Stimulated activated CD8-positive, alpha-beta memory T cell treated with anti-CD3 and anti-CD28 coated beads, Interleukin-7, amount 100 ng/mL, for 4 hours (primary cell): Measurements from ENCODE around the gene PPFIBP1.

Experiments used
- DNase-seq, 2 donors: peaks; one replicate each; pipeline ENCODE4 v3.0.0-alpha.2; 2020; ENCODE audit warnings: low read depth in 2 of 2

Gene PPFIBP1

DNA sequence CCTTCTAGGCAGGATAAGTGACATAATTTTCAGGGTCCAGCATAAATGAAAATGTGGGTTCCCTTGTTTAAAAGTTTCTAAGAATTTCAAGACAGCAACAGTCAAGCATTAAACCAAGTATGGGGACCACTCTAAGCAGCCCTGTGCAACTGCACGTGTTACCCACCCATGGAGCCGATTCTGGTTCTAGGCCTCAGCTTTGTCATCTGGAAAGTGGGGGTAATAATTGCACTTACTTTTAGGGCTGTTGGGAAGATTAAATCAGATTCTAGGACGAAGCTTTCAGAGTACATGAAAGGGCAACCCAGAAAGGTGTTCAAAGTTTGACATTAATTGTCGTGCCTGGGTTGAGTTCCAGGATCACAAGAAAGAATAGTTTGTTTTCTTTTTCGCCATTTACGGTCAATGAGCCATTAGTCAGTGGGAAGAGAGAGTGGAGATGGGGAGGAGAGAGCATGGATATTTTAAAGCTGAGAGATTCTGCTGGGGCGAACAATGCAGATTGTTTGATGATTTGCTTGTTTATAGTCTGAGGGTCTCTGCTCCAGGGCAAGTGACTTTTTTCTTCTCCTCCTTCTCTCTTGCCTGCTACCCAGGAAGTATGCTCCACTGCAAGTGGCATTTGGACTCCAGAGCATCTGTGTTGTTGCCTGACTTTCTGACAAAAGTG, 10.7 kb upstream of the PPFIBP1 start:
- DNase-seq, result no peak

DNA sequence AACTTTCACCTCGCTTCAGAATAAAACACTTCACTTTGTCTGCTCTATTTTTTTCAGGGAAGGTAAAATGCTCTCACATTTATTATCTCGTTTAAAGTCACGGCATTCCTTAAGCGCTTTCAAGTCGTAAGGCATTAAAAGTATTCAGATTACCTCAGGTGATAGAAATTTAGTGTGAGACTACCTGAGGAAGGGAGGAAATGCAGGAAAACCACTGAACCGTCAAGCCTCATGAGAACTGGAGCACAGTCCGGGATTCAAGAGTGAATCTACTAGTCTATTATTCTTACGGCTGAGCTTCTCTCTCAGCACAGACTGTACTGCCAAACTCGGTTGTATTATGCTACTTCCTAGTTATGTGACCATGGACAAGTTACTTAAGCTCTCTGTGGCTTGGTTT, 8.3 kb upstream of the PPFIBP1 start:
- DNase-seq, result no peak

DNA sequence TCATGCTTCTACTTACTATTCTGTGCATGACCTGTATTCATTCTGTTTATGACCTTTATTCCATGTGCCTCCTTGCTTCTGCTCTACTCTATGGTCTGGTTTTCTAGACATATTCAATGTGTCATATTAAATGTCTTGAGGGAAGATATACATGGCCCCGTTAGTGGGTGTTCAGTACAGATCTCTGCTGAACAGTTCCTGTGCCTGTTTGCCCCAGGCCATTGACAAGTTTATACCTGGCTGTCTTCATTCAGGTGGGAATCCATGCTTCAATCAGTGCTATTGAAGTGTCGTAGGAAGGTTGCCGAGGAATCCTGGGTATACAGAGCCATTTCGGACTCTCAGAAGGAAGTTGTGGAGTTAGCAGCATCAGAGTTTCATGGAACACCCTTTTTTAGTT, 7.4 kb upstream of the PPFIBP1 start:
- no peak for DNase-seq

DNA sequence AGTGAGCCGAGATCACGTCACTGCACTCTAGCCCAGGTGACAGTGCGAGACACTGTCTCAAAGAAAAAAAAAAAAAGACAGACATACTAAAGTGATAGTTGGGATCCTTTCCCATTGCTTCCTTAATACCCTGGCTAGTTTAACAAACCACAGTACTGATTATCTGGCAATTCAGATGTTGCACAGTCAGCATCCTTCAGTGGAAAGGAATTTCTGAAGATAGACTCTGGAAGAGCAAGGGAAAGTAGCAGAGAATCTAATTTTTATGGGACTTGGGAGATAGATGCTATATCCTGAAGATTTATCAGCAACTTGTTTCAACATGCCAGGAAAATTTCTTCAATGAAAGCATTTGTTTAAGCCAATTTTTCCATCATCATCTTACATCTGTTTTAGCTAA, 6.5 kb upstream of the PPFIBP1 start:
- DNase-seq, result no peak

DNA sequence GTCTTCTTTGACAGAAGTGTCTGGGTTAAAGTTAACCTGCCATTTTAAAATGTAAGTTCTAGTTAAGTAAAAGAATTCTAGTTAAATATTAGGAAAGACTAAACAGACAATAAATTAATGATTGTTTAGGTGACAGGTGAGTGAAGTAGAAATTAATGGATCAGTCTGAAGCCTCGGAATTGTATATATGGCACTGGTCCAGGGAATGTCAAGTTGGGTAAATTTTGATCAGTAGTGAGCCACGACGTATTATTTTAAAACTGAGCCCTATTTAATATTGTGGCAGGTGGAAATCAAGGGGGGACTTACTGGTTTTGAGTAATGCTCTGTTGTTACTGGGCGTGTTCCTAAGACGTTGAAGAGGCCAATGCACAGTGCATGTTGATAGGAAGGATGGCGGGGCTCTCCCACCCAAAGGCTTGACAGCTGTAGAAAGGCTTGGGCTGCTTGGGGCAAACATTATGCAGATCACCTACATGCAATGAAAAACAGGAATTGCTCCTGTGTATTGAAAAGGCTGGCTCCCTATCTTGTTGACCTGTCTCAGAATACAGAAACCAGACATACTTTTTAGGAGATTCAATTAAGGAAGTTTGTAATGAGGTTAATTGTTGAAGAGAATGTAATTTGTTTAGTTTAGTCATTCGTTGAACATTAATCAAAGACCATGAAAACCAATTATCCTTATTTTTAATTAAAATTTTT, 5.9 kb upstream of the PPFIBP1 start:
- no peak for DNase-seq

DNA sequence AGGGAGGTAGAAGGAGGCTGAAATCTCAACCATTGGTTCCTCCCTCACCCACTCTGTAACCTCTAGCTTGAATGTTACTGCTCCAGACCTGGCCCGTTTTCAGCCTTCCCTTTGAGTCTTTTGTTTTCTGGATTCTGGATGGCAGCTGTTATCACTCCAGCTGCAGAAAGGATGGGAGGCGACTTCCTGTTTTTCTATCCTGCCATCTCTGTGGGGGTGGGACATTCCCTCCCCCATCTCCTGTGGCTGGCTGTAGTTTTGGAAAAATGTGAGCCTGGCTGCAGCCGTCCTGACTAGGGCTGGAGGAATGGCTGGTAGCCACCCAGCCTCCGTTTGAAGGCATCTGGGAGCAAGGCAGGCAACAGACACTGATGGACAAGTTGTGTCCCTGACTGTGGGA, 2.9 kb upstream of the PPFIBP1 start:
- no peak for DNase-seq

DNA sequence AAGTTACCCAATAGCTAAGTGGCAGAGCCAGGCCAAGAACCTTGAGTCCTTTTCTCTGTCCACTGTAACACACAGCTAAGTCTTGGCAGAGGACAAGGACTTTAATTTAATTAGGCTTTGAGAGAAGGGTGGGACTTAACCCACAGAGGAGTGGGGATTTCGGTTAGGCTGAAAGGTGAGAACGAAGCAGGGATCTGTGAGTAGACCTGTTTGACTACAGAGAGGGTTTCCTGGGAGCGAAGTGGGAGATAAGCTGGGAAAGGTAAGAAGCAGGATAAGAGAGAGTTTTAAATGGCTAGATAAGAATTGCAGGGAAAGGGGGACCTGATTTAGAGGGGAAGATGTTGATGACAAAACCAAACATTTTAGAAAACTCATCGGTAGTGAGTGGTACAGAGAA, 2.0 kb upstream of the PPFIBP1 start:
- DNase-seq, result no peak

DNA sequence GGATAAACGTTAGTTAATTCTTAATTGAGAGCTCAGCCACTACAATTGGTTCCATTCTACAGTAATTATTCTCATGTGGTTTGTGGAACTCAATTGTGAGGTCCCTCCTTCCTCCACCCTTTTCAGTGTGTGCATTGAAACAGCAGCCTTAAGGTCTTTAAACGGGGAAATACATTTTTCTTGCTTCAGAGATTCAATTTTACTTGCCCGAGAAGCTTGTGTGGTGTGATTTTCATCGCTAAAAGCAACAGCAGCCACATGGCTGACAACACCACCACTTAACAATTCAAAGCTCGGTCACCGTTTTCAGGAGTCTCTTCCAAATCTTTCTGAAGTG, 733 bp upstream of the PPFIBP1 start:
- DNase-seq, result no peak

DNA sequence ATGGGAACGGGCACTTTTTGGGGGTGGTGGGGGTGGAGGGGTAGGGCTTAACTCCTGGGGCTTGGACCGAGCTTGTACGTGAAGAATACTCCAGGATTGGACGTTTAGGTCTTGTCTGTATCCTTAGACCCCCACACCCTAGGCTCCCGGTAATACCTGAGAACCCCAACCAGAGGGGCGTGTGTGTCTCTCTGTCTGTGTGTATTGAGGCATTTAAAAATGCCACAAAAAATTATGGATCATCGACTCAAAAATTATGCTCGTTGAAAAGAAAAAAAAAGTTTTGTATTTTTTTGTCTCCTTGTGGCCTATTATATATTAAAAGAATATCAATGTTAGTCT, 459 bp downstream of the PPFIBP1 start:
- DNase-seq, result no peak

DNA sequence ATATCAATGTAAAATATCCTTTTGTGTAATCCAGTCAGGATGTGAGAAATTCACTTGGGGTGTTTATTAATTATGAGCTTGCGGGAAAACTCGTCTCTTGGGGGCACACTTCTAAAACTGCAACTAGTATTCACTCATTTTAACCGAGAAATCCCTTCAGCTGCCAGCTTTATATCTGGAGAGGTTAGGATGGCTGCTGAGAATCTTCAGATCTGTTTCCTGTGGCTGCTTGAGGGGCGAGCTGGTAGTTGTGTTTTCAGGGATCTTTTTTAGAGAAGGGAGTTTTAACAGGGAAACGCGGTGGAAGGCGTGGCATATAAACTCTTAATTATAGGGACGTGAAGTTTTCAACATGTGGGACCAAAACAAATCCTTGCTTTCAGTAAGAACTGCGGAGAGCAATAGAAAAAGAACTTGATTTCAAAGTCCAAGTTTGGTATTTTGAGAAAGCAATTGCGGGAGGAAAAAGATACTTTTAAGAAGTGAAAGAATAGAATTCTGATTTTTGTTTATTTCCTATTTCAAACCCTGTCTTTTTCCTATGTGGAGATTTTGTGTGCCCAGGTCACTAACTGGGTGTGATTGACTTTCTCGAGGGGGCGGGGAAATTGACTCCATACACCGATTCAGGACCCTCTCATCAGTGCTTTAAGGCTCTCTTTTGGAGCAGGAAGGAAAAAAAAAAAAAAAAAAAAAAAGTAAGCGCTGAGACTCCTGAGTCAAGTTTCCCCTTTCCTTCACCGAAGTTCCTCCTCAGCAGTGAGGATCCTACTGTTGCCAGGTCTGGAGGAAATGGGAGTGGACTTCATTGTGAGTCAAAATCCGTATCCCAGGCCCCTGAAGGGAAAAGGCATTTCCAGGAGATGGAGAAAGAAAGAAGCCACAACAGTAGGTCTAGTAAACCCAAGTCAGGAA, 1.1 kb downstream of the PPFIBP1 start:
- no peak for DNase-seq

DNA sequence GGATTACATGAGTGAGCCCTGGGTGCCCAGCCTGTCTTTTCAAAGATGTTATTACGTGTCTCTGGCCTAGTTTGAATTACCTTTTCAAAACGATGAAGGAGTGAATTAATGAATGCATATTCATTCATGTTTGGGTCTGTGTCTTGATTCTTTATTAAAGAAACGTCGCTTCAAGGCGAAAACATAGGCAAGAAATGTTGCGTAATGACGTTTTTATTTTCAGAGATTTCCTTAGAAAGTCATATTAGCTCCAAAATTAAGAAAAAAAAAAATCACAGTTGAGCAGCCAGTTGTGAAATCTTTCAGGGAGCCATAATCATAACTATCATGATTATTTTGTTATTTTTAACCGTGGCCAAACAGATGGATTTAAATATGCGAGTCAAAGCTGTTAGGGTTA, 3.5 kb downstream of the PPFIBP1 start:
- DNase-seq, result no peak

DNA sequence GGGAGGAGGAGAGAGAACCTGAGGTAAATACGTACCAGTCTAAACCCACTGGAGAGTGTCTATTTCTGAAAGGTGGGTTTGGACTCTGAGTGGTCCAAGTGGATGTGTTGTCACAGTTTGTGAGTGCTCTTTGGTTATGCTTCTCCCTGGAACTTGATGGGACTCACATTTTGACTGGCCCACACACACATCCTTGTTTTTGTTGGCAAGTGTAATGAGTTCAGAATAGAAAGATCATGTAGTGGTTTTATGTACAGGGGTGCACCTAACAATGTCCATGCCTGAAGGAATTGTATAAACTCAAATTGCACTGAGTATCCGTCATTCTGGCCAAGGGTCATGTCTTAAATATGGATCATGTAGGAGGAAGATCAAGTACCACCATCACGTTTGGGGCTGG, 4.8 kb downstream of the PPFIBP1 start:
- no peak for DNase-seq

DNA sequence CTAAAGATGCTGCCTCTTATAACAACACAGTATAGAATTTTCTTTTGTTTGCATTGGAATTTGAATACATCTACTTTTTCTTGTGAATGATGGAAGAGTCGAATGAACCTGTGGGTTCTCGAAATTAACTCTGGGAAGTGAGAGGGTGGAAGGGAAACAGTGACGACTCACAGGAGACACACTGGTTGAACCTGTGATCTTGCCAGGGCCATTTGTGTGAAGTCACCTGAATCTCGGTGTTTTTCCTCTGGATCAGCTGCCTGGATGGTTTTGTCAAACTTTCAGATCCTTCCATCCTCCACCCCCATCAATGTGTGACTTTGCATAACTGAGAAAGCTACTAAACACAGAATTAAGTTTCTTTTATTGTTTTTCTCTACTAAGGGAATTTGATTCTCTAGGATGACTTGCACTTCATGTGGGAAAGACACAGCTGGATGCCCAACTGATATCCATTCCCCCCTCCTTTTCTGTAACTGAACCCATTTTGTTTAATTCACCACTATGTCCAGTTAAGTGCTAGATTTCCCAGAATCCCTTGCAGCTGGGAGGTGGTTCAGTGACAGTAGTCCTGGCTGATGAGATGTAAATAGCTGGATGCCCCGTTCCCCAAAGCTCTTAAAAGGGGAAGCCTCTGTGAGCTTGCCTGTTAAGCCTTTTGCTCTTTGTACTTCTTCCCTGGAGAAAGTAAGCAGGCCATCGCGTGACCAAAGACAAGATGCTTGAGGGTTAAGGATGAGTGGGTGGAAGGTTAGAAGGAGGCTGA, 6.3 kb downstream of the PPFIBP1 start:
- DNase-seq, result no peak

DNA sequence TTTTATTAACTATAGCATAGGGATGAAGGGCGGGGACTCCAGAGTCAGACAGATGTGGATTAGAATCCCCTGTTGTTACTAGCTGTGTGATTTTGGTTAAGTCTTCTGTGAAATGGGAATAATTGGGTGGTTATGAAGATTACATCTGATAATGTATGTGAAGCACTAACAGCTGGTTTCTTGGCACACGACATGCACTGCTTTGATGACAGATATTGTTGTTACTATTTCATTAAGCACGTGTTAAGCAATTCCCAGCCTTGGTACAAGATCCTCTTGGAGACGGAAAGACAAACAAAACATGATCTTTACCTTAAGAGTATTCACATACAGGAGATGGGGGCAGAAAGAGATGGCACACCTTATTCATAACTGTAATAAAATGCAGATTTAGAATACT, 7.9 kb downstream of the PPFIBP1 start:
- no peak for DNase-seq

DNA sequence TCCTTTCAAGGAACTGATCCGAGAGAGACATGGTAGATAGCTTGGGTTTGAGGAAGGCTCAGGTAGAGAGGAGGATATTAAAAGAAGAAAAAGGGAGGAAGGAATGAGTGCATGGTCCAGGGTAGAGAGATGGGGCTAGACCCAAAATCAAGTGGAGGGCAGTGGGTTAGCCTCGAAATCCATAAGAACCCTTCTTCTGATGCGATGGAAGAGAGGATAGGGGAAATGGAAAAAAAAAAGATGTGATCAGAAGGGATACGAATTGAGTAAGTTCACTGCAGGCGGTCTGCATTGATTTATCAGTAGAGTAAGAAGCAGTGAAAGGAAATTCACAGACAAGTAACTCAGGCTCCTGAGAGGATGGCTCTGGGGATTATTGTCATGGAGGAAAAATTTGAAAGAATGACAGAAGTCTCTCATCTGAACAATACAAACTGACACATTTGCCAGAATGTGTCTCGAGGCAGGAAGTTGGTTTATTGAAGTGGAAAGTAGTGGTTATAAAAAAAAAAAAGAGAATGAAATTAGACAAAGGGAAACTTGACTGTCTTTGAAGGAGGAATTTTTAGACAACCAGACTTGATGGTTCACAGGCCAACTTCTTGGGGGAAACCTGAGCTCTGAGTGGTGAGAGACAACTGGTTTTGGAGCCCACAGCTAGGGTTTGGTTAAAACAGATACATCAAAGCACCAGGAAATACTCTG, 10.2 kb downstream of the PPFIBP1 start:
- no peak for DNase-seq

DNA sequence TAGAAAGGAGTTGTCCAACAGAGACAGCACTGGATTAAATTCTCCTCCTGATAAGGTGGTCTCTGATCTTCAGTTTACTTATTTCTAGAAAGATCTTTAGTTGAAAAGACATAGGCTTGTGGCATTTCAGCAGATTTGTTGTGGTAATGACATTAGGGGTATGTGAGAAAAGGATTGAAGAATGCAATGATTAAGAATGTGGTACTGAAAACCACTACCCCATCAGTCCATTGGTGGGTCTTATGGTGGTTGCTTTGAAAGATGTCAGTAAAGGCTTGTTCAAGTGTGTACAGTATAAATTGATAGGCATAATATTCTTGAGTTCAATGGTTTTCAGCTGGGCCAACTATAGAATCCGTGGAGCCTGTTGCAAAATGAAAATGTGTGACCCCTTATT, 10.8 kb downstream of the PPFIBP1 start:
- DNase-seq, result no peak

DNA sequence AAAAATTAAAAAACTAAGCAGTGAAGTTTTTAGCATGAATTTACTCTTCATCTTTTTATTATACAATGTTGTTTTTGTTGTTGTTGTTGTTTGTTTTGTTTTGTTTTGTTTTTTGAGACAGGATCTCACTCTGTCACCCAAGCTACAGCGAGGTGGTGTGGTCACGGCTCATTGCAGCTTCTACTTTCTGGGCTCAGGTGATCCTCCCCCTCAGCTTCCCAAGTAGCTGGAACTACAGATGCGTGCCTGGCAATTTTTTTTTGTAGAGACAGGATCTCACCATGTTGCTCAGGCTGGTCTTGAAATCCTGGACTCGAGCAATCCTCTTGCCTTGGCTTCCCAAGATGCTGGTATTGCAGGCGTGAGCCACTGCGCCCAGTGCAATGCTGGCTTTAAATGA, 11.3 kb downstream of the PPFIBP1 start:
- DNase-seq, result no peak

DNA sequence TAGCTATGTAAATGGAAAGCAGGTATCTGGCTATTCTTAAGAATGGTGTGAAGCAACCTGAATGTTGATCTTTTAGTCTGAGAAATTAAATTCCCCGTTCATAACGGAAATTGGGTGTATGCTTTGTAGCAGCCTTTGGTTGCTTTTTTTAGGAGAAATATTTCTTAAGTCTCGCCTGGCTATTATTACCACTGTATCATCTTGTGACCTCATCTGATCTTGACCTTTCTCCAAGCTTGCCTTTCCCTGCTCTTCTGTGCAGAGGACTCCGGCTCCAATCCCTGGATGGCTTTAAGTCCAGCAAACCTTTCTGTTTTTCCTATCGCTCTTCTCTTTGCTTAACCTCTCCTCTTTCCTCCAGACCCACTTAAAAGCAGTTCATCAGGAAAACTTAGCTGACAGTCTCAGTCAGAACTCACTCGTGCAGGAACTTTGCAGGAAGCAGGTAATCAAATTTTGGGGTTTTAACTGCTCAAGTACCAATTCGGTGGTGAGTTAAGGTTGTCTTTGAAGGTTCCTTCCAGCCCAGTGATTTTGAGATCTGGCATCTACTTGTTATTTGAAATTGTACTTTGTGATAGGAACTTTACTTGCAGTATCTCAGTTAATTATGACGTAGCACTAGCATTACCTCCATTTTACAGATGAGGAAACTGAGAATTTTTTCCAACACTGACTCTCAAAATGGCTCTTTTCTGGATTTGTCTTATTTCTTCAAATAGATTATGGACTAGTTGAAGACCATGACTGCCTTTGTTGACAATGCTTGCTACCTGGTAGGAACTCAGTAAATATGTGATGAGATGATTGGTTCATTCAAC, 14.1 kb downstream of the PPFIBP1 start:
- DNase-seq, result no peak

DNA sequence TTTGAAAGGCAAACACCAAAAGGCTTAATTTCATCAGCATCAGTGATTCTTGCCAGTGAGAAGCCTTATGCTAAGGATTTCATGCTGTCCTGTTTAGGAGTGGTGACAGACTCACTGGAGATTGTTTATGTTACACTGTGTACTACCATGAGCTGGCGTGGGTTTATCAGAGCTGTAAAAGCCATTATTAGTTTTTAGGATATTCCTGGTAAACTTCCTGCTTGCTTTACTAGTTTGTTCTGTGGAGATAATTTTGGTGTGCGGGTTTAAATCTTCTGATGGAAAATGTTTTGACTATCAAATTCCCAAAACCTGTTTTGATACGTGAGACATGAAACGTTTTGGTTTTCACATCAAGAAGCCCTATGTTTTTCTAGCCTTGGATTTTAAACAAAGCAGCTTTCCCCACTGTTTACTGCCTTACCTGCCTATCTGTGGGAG, 15.2 kb downstream of the PPFIBP1 start:
- DNase-seq, result no peak

DNA sequence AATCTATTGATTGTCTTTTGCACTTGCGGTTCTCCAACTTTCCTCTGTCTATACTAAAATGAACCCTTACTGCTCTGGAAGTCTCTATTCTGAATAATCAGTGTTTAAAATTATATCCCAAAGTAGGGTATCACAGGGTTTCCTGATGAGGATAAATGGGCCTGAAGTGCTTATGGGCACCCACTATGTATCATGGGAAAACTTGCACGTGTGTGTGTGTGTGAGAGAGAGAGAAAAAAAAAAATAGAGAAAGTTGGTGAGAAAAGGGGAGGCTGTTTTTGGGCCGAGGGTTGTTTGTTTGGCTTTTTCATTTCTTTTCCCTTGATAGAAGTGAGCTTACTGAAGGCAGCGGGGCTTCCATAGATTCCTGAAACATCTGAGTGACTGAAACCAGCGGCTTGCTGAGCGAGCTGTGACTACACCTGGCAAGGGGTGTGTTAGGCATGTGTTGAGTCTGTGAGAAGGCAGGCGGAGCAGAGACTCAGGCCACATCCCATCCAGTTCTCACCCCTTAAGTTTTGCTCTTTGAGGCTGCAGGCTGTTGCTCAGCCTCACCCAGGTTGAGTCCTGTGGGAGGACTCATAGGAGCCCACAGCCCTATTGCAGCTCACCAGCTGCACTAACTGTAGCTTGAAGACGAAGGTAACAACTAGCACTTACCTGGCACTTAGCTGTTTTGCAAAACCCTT, 17.2 kb downstream of the PPFIBP1 start:
- DNase-seq, result no peak
